ENCODE data around the gene GAST. TPM values are rescaled to one million over a fixed set of nuclear protein-coding genes. Genes with fewer than 3 reads are reported as not detected.

The GAST gene
- total and polyA plus RNA-seq, 10 of the 15 experiments (the other 5 are each of a cell fraction or from before 2014, with no cell fraction given) = not detected

GRCh38 chr17:41664172-41664457, 48.0 kb upstream of the GAST start:
- no TSS peak for BruUV-seq (replicated peaks)
- no peak for DNase-seq (ENCODE audit: low read depth, low spot score)
- Histone ChIP-seq H3K36me3 (ENCODE audit: control insufficient read depth in 2 of 2, insufficient read depth in 2 of 2, low read length in 1 of 2) (no peaks in the 10 kb centered on the region), H3K79me2 (ENCODE audit: control insufficient read depth, insufficient read depth, low read length) (no peaks in the 10 kb centered on the region), H3K27me3 (replicated peaks in 1 of 2; ENCODE audit: control insufficient read depth in 2 of 2, insufficient read depth in 2 of 2, low read length in 1 of 2) (no peaks in the 10 kb centered on the region), H2AFZ (ENCODE audit: control insufficient read depth, low read depth, low read length) (no peak overlapping the region), H3K27ac (ENCODE audit: control insufficient read depth, insufficient read depth) (no peak overlapping the region), H4K20me1 (ENCODE audit: control insufficient read depth, insufficient read depth) (no peaks in the 10 kb centered on the region), H3K9ac (ENCODE audit: control insufficient read depth, insufficient read depth, low read length) (no peak overlapping the region), H3K9me3 (replicated peaks; ENCODE audit: control insufficient read depth, insufficient read depth, low read length) (no peaks in the 10 kb centered on the region), H3K4me2 (ENCODE audit: control insufficient read depth, insufficient read depth) (no peak overlapping the region), H3K4me1 (ENCODE audit: control insufficient read depth, insufficient read depth, low read length) (peaks cover 25% of the 10 kb centered on the region), H3K4me3 (no peak overlapping the region)
- intact Hi-C loops (cut with micrococcal nuclease; ENCODE audit: unreplicated experiment) = loop anchor here (5.0 kb wide), 4 partner anchors 72 to 862 kb away; no protein-coding TSS in a partner anchor
- CTCF ChIA-PET = interaction anchor here (0.6 to 12.0 kb wide), 15 partner anchors 8 to 1359 kb away, joined by 3 to 420 read pairs (median 12); partner anchors contain the start of gene EIF1
- FAIRE-seq = no peak
- ATAC-seq = no peak
- 92% methylated on average over 2 of the region's 2 CpGs for WGBS (ENCODE audit: insufficient coverage, insufficient replicate concordance, low lambda C conversion rate, missing lambda C conversion rate)
- SMC1A ChIA-PET (ENCODE audit: uncharacterized antibody, unreplicated experiment) = interaction anchor here (1.2 to 6.9 kb wide), 8 partner anchors 14 to 1040 kb away, joined by 4 to 92 read pairs (median 20); partner anchors contain the start of gene EIF1
- in situ Hi-C loops (cut with MboI) = loop anchor here (5.0 to 10.0 kb wide), 4 partner anchors 117 to 1049 kb away; no protein-coding TSS in a partner anchor
- TF ChIP-seq RAD51 (IDR thresholded peaks at IDR 0.05) = no peak
- no peak for TF ChIP-seq CTCF (IDR thresholded peaks at IDR 0.05 in 2 of 3, conservative IDR thresholded peaks at IDR 0.05 in 1 of 3; ENCODE audit: control insufficient read depth in 2 of 3, extremely low read depth in 1 of 3, insufficient read depth in 1 of 3, low read depth in 3 of 3, low read length in 3 of 3)
- no peak for TF ChIP-seq BCLAF1 (IDR thresholded peaks at IDR 0.05)
- no peak for TF ChIP-seq FOXM1 (IDR thresholded peaks at IDR 0.05; ENCODE audit: low read depth, low read length)
- TF ChIP-seq ZNF622 (IDR thresholded peaks at IDR 0.05) = no peak
- no peak for TF ChIP-seq FOS (IDR thresholded peaks at IDR 0.05; ENCODE audit: borderline replicate concordance, extremely low read depth, insufficient read length)
- no peak for TF ChIP-seq NKRF (conservative IDR thresholded peaks at IDR 0.05)
- no peak for TF ChIP-seq ZZZ3 (IDR thresholded peaks at IDR 0.05; ENCODE audit: control insufficient read depth, insufficient read length, low read depth)
- no peak for TF ChIP-seq SREBF2 (IDR thresholded peaks at IDR 0.05; ENCODE audit: low read length)
- TF ChIP-seq BCL3 (IDR thresholded peaks at IDR 0.05; ENCODE audit: borderline replicate concordance, insufficient read depth, low read depth, low read length, poor library complexity, severe bottlenecking) = no peak
- no peak for TF ChIP-seq JUNB (IDR thresholded peaks at IDR 0.05)
- no peak for TF ChIP-seq HDAC2 (IDR thresholded peaks at IDR 0.05)
- TF ChIP-seq ZNF24 (IDR thresholded peaks at IDR 0.05) = no peak
- no peak for TF ChIP-seq POLR2AphosphoS2 (IDR thresholded peaks at IDR 0.05; ENCODE audit: low read depth, low read length)
- POLR2A ChIA-PET = interaction anchor here (7.8 to 8.3 kb wide), 2 partner anchors 14 to 25 kb away, joined by 86 to 103 read pairs; partner anchors contain the start of gene EIF1
- RAD21 ChIA-PET (ENCODE audit: unreplicated experiment) = interaction anchor here (1.0 to 9.6 kb wide), 8 partner anchors 15 to 1104 kb away, joined by 3 to 193 read pairs (median 10); partner anchors contain the start of gene EIF1

Data from GM12878 (cell line).